Measurements from ENCODE around the gene PLEK2.

PLEK2 gene

DNA sequence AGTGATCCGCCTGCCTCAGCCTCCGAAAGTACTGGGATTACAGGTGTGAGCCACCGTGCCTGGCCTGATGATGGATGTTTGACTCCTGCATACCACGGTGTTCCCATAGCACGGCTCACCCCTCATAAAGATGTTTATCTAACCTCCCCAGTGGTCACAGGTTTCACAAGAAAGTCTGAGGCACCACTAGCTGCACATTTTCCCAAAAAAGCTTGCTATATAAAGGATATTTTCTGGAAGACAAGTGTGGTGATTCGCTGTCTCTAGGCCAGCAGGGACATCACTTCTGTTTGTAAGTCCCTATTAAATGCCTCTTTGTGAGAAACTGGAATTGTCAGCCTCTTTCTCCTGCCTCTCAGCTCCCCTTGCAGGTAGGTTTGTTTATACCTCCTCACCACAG is 18.3 kb downstream of the PLEK2 start:
- H2BK120ac ChIP-seq (ENCODE audit: low read depth, low read length) = no peak overlapping the region
- H3K9me3 ChIP-seq (ENCODE audit: control insufficient read depth, low read length) = no peaks in the 10 kb centered on the region
- DNase-seq = no peak
- no peak overlapping the region for H3K27ac ChIP-seq (ENCODE audit: low read length, poor library complexity, severe bottlenecking)
- no peak overlapping the region for H4K91ac ChIP-seq (ENCODE audit: low read length)
- H4K8ac ChIP-seq (ENCODE audit: low read length) = no peak overlapping the region
- H3K9ac ChIP-seq (ENCODE audit: low read length) = no peak overlapping the region
- peaks cover 14% of the 10 kb centered on the region for H3K4me1 ChIP-seq (ENCODE audit: control insufficient read depth, insufficient read depth, low read depth, low read length)
- no peak overlapping the region for H3K18ac ChIP-seq (ENCODE audit: low read depth in 1 of 2, low read length in 2 of 2)
- H2AK5ac ChIP-seq (ENCODE audit: low read length, severe bottlenecking) = no peak overlapping the region
- no peak overlapping the region for H3K4ac ChIP-seq (ENCODE audit: low read depth in 1 of 2, low read length in 2 of 2)
- 64% methylated on average over 5 of the region's 6 CpGs for WGBS
- H2AFZ ChIP-seq (ENCODE audit: low read depth, low read length) = no peak overlapping the region
- no peak overlapping the region for H3K14ac ChIP-seq (ENCODE audit: low read length in 2 of 2)
- no peak overlapping the region for H2BK5ac ChIP-seq (ENCODE audit: low read depth, low read length, poor library complexity, severe bottlenecking)
- H3K23ac ChIP-seq (ENCODE audit: low read length in 2 of 2) = no peak overlapping the region
- H3K27me3 ChIP-seq (ENCODE audit: control insufficient read depth in 1 of 2, insufficient read depth in 1 of 2, low read length in 2 of 2) = no peaks in the 10 kb centered on the region
- no peak overlapping the region for H3K4me2 ChIP-seq (ENCODE audit: low read length, poor library complexity, severe bottlenecking)
- H2BK15ac ChIP-seq (ENCODE audit: low read depth, poor library complexity, severe bottlenecking) = no peak overlapping the region
- H3K36me3 ChIP-seq (ENCODE audit: control insufficient read depth in 1 of 2, insufficient read depth in 2 of 2, low read depth in 1 of 2, low read length in 2 of 2) = peaks cover 0 to 15% of the 10 kb centered on the region in 2 experiments
- H3K4me3 ChIP-seq (ENCODE audit: insufficient read depth in 1 of 2, low read depth in 1 of 2, low read length in 2 of 2) = no peak overlapping the region
- H2BK12ac ChIP-seq (ENCODE audit: low read length in 2 of 2) = no peak overlapping the region
- H3K79me1 ChIP-seq (replicated peaks; ENCODE audit: low read length, poor library complexity, severe bottlenecking) = no peaks in the 10 kb centered on the region

DNA sequence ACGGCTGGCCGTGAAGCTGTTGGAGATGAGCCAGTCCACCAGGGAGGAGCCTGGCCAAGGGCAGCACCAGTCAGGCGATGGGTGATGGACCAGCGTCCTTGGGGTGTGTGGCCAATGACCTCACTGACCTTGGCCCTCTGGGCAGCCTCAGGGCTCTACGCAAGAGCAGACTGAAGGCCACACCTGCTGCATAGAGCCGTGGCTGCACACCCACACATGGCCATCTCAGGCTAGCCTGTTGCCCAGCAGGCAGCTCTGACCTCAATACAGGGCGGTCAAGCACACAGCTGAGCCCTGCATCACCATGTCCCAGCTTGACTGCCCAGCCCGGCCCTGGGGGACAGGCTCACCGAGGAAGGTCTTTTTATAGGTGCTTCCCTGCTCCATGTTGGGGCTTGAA is 19.2 kb downstream of the PLEK2 start:
- no peak overlapping the region for H3K18ac ChIP-seq (ENCODE audit: low read depth in 1 of 2, low read length in 2 of 2)
- H2BK15ac ChIP-seq (ENCODE audit: low read depth, poor library complexity, severe bottlenecking) = no peak overlapping the region
- peaks cover 14% of the 10 kb centered on the region for H3K4me1 ChIP-seq (ENCODE audit: control insufficient read depth, insufficient read depth, low read depth, low read length)
- no peak overlapping the region for H3K23ac ChIP-seq (ENCODE audit: low read length in 2 of 2)
- H2BK120ac ChIP-seq (ENCODE audit: low read depth, low read length) = no peak overlapping the region
- no peaks in the 10 kb centered on the region for H3K79me1 ChIP-seq (replicated peaks; ENCODE audit: low read length, poor library complexity, severe bottlenecking)
- no peak overlapping the region for H2BK5ac ChIP-seq (ENCODE audit: low read depth, low read length, poor library complexity, severe bottlenecking)
- no peak overlapping the region for H3K27ac ChIP-seq (ENCODE audit: low read length, poor library complexity, severe bottlenecking)
- H3K9me3 ChIP-seq (ENCODE audit: control insufficient read depth, low read length) = no peaks in the 10 kb centered on the region
- H3K9ac ChIP-seq (ENCODE audit: low read length) = no peak overlapping the region
- H4K91ac ChIP-seq (ENCODE audit: low read length) = no peak overlapping the region
- WGBS = 94% methylated on average over 9 of the region's 9 CpGs
- H2AFZ ChIP-seq (ENCODE audit: low read depth, low read length) = no peak overlapping the region
- H2BK12ac ChIP-seq (ENCODE audit: low read length in 2 of 2) = no peak overlapping the region
- no peak for DNase-seq
- H3K4me2 ChIP-seq (ENCODE audit: low read length, poor library complexity, severe bottlenecking) = no peak overlapping the region
- H3K27me3 ChIP-seq (ENCODE audit: control insufficient read depth in 1 of 2, insufficient read depth in 1 of 2, low read length in 2 of 2) = no peaks in the 10 kb centered on the region
- no peak overlapping the region for H4K8ac ChIP-seq (ENCODE audit: low read length)
- H3K4me3 ChIP-seq (ENCODE audit: insufficient read depth in 1 of 2, low read depth in 1 of 2, low read length in 2 of 2) = no peak overlapping the region
- H3K4ac ChIP-seq (ENCODE audit: low read depth in 1 of 2, low read length in 2 of 2) = no peak overlapping the region
- H3K14ac ChIP-seq (ENCODE audit: low read length in 2 of 2) = no peak overlapping the region
- H3K36me3 ChIP-seq (ENCODE audit: control insufficient read depth in 1 of 2, insufficient read depth in 2 of 2, low read depth in 1 of 2, low read length in 2 of 2) = peaks cover 0 to 17% of the 10 kb centered on the region in 2 experiments
- no peak overlapping the region for H2AK5ac ChIP-seq (ENCODE audit: low read length, severe bottlenecking)

- Histone ChIP-seq H3K23ac (ENCODE audit: low read length in 2 of 2) (no peak overlapping the region), H2BK12ac (ENCODE audit: low read length in 2 of 2) (no peak overlapping the region), H3K4me3 (ENCODE audit: insufficient read depth in 1 of 2, low read depth in 1 of 2, low read length in 2 of 2) (no peak overlapping the region), H4K8ac (ENCODE audit: low read length) (no peak overlapping the region), H3K9ac (ENCODE audit: low read length) (no peak overlapping the region), H2BK120ac (ENCODE audit: low read depth, low read length) (no peak overlapping the region), H3K18ac (ENCODE audit: low read depth in 1 of 2, low read length in 2 of 2) (no peak overlapping the region), H2AFZ (ENCODE audit: low read depth, low read length) (no peak overlapping the region), H3K14ac (ENCODE audit: low read length in 2 of 2) (no peak overlapping the region), H2BK5ac (ENCODE audit: low read depth, low read length, poor library complexity, severe bottlenecking) (no peak overlapping the region), H3K4ac (ENCODE audit: low read depth in 1 of 2, low read length in 2 of 2) (no peak overlapping the region), H3K36me3 (ENCODE audit: control insufficient read depth in 1 of 2, insufficient read depth in 2 of 2, low read depth in 1 of 2, low read length in 2 of 2) (peaks cover 0 to 18% of the 10 kb centered on the region in 2 experiments), H3K79me1 (replicated peaks; ENCODE audit: low read length, poor library complexity, severe bottlenecking) (no peaks in the 10 kb centered on the region), H3K4me2 (ENCODE audit: low read length, poor library complexity, severe bottlenecking) (no peak overlapping the region), H3K4me1 (ENCODE audit: control insufficient read depth, insufficient read depth, low read depth, low read length) (peaks cover 15% of the 10 kb centered on the region), H2AK5ac (ENCODE audit: low read length, severe bottlenecking) (no peak overlapping the region), H3K9me3 (ENCODE audit: control insufficient read depth, low read length) (no peaks in the 10 kb centered on the region), H3K27me3 (ENCODE audit: control insufficient read depth in 1 of 2, insufficient read depth in 1 of 2, low read length in 2 of 2) (no peaks in the 10 kb centered on the region), H3K27ac (ENCODE audit: low read length, poor library complexity, severe bottlenecking) (no peak overlapping the region), H4K91ac (ENCODE audit: low read length) (no peak overlapping the region), H2BK15ac (ENCODE audit: low read depth, poor library complexity, severe bottlenecking) (no peak overlapping the region)
- 89% methylated on average over 3 of the region's 3 CpGs for WGBS
- DNase-seq = no peak
These were observed 19.8 kb downstream of the PLEK2 start for GRCh38 chr14:67392123-67392522.

DNA sequence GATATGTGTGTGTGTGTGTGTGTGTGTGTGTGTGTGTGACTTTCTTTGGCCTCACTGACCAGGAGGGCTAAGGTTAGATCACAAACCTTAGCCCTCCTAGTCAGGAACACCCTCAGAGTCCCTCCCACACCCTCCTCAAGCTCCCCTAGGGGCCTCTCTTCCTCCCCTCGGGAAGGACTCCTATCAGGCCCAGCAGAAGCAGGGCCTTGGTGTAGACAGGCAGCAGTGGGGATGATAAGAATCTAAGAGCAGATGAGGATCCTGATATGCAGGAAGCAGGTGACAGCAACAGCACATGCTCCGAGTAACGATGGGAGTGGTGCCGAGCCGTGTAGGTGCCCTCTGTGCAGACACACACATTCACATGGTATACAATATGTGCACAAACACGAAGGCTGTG is 20.7 kb downstream of the PLEK2 start:
- H3K36me3 ChIP-seq (ENCODE audit: control insufficient read depth in 1 of 2, insufficient read depth in 2 of 2, low read depth in 1 of 2, low read length in 2 of 2) = peaks cover 5 to 21% of the 10 kb centered on the region in 2 experiments
- H3K23ac ChIP-seq (ENCODE audit: low read length in 2 of 2) = no peak overlapping the region
- H4K8ac ChIP-seq (ENCODE audit: low read length) = no peak overlapping the region
- no peak overlapping the region for H2BK15ac ChIP-seq (ENCODE audit: low read depth, poor library complexity, severe bottlenecking)
- no peak overlapping the region for H3K4me3 ChIP-seq (ENCODE audit: insufficient read depth in 1 of 2, low read depth in 1 of 2, low read length in 2 of 2)
- no peak overlapping the region for H3K18ac ChIP-seq (ENCODE audit: low read depth in 1 of 2, low read length in 2 of 2)
- no peak overlapping the region for H2AK5ac ChIP-seq (ENCODE audit: low read length, severe bottlenecking)
- no peak overlapping the region for H3K9ac ChIP-seq (ENCODE audit: low read length)
- H3K4me1 ChIP-seq (ENCODE audit: control insufficient read depth, insufficient read depth, low read depth, low read length) = peaks cover 14% of the 10 kb centered on the region
- DNase-seq = no peak
- no peak overlapping the region for H2BK120ac ChIP-seq (ENCODE audit: low read depth, low read length)
- H2BK5ac ChIP-seq (ENCODE audit: low read depth, low read length, poor library complexity, severe bottlenecking) = no peak overlapping the region
- no peak overlapping the region for H2AFZ ChIP-seq (ENCODE audit: low read depth, low read length)
- H4K91ac ChIP-seq (ENCODE audit: low read length) = peak overlapping the region; percentile 6
- no peak overlapping the region for H3K4me2 ChIP-seq (ENCODE audit: low read length, poor library complexity, severe bottlenecking)
- no peaks in the 10 kb centered on the region for H3K9me3 ChIP-seq (ENCODE audit: control insufficient read depth, low read length)
- no peak overlapping the region for H3K27ac ChIP-seq (ENCODE audit: low read length, poor library complexity, severe bottlenecking)
- H3K14ac ChIP-seq (ENCODE audit: low read length in 2 of 2) = no peak overlapping the region
- 82% methylated on average over 5 of the region's 6 CpGs for WGBS
- H3K4ac ChIP-seq (ENCODE audit: low read depth in 1 of 2, low read length in 2 of 2) = no peak overlapping the region
- H2BK12ac ChIP-seq (ENCODE audit: low read length in 2 of 2) = no peak overlapping the region
- H3K27me3 ChIP-seq (ENCODE audit: control insufficient read depth in 1 of 2, insufficient read depth in 1 of 2, low read length in 2 of 2) = no peaks in the 10 kb centered on the region
- no peaks in the 10 kb centered on the region for H3K79me1 ChIP-seq (replicated peaks; ENCODE audit: low read length, poor library complexity, severe bottlenecking)
